Measurements from ENCODE around the gene EFHB. TPM values are rescaled to one million over a fixed set of nuclear protein-coding genes. Genes with fewer than 3 reads are reported as not detected.

The EFHB gene
- total and polyA plus RNA-seq, 2 of the 13 experiments (the other 11 are each of a cell fraction or from before 2014, with no cell fraction given): 0.15 to 0.42 TPM

DNA sequence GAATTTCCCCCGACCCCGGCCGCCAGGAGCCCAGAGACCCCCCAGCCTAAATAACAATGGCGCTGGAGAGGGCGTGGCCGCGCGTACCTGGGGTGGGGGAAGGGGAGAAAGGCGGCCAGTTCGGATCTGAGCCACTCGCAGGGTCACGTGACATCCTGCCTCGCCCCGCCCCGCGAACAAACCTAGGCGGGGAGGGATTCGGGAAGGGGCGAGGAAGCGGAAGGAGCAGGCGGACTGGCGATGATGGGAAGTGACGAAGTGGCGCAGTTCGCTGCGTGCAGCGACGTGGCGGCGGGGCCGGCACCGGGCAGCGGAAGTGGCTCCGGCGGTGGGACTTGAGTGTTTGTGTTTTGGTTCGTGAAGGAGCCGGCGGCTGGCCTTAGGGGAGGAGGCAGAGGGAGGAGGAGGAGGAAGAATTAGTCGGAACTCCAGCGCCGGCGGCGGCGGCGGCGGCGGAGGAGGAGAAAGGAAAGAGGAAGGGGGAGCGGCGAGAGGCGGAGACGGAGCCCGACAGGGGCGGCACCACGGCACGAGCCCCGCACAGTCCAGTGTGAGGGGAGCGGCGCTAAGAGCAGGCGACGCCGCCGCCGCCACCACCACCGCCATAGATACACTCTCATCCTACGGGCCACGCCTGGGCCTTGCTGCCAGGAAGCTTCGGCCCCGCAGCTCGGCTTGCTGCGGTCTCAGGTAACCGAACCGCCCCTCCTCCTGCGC, 13.0 kb upstream of the EFHB start, which contains the start of gene RAB5A (continued):
- TF ChIP-seq MIER2 (CRISPR knock-in tag; IDR thresholded peaks at IDR 0.05): no peak; the same call in 1 of the 2 replicates
- TF ChIP-seq RFXAP (CRISPR knock-in tag; IDR thresholded peaks at IDR 0.05; ENCODE audit: borderline replicate concordance): peak; percentile 7; the same call in 1 of the 2 replicates
- TF ChIP-seq ZNF629 (CRISPR knock-in tag; conservative IDR thresholded peaks at IDR 0.05): 0 out of 2 replicates have a peak, but pooled peaks have one; percentile 7
- TF ChIP-seq, protein P1, sequence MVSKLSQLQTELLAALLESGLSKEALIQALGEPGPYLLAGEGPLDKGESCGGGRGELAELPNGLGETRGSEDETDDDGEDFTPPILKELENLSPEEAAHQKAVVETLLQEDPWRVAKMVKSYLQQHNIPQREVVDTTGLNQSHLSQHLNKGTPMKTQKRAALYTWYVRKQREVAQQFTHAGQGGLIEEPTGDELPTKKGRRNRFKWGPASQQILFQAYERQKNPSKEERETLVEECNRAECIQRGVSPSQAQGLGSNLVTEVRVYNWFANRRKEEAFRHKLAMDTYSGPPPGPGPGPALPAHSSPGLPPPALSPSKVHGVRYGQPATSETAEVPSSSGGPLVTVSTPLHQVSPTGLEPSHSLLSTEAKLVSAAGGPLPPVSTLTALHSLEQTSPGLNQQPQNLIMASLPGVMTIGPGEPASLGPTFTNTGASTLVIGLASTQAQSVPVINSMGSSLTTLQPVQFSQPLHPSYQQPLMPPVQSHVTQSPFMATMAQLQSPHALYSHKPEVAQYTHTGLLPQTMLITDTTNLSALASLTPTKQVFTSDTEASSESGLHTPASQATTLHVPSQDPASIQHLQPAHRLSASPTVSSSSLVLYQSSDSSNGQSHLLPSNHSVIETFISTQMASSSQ (IDR thresholded peaks at IDR 0.05; ENCODE audit: low read depth): no peak
- TF ChIP-seq, protein P1 (CRISPR knock-in tag; IDR thresholded peaks at IDR 0.05; ENCODE audit: borderline replicate concordance): no peak
- no peak; the same call in 1 of the 2 replicates for TF ChIP-seq HDAC1 (CRISPR knock-in tag; IDR thresholded peaks at IDR 0.05)
- TF ChIP-seq, protein P2, sequence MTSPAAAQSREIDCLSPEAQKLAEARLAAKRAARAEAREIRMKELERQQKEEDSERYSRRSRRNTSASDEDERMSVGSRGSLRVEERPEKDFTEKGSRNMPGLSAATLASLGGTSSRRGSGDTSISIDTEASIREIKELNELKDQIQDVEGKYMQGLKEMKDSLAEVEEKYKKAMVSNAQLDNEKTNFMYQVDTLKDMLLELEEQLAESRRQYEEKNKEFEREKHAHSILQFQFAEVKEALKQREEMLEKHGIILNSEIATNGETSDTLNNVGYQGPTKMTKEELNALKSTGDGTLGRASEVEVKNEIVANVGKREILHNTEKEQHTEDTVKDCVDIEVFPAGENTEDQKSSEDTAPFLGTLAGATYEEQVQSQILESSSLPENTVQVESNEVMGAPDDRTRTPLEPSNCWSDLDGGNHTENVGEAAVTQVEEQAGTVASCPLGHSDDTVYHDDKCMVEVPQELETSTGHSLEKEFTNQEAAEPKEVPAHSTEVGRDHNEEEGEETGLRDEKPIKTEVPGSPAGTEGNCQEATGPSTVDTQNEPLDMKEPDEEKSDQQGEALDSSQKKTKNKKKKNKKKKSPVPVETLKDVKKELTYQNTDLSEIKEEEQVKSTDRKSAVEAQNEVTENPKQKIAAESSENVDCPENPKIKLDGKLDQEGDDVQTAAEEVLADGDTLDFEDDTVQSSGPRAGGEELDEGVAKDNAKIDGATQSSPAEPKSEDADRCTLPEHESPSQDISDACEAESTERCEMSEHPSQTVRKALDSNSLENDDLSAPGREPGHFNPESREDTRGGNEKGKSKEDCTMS (CRISPR knock-in tag; conservative IDR thresholded peaks at IDR 0.05): no peak
- TF ChIP-seq HMG20A (CRISPR knock-in tag; IDR thresholded peaks at IDR 0.05; ENCODE audit: borderline replicate concordance): peak; percentile 10; the same call in 1 of the 2 replicates
- peak; percentile 76; the same call in 1 of the 2 replicates for TF ChIP-seq MAZ (IDR thresholded peaks at IDR 0.05; ENCODE audit: borderline replicate concordance, low read depth, low read length)
- peak; percentile 61 for TF ChIP-seq MAZ (CRISPR knock-in tag; IDR thresholded peaks at IDR 0.05; ENCODE audit: low read depth)
- TF ChIP-seq ZNF878 (CRISPR knock-in tag; IDR thresholded peaks at IDR 0.05): no peak
- TF ChIP-seq, protein P3, sequence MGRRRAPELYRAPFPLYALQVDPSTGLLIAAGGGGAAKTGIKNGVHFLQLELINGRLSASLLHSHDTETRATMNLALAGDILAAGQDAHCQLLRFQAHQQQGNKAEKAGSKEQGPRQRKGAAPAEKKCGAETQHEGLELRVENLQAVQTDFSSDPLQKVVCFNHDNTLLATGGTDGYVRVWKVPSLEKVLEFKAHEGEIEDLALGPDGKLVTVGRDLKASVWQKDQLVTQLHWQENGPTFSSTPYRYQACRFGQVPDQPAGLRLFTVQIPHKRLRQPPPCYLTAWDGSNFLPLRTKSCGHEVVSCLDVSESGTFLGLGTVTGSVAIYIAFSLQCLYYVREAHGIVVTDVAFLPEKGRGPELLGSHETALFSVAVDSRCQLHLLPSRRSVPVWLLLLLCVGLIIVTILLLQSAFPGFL (CRISPR knock-in tag; IDR thresholded peaks at IDR 0.05): no peak
- TF ChIP-seq ELF4 (CRISPR knock-in tag; IDR thresholded peaks at IDR 0.05; ENCODE audit: borderline replicate concordance): peak; percentile 87; the same call in 1 of the 2 replicates
- no peak for TF ChIP-seq HIC2 (CRISPR knock-in tag; IDR thresholded peaks at IDR 0.05; ENCODE audit: low read depth)
- peak; percentile 97 for TF ChIP-seq GMEB1 (CRISPR knock-in tag; IDR thresholded peaks at IDR 0.05; ENCODE audit: borderline replicate concordance)
- no peak for TF ChIP-seq ZNF230 (CRISPR knock-in tag; IDR thresholded peaks at IDR 0.05)
- TF ChIP-seq ZNF205 (CRISPR knock-in tag; IDR thresholded peaks at IDR 0.05): no peak

Measured in HepG2 (cell line).